CD4-positive, alpha-beta T cell (primary cell): ENCODE results near the gene WDPCP. TPM values are rescaled to one million over a fixed set of nuclear protein-coding genes. Genes with fewer than 3 reads are reported as not detected.
A peak's percentile ranks its signal among the peaks of the same experiment; 100 is the strongest.

Experiments used
- ATAC-seq: fragments of 200-7000 bp; cut with Tn5 transposase; one replicate; pipeline ENCODE4 v1.10.0; 2022; ENCODE audit warnings: mild to moderate bottlenecking; ENCODE audit not compliant: poor library complexity
- CTCF ChIA-PET: fragments of 350-600 bp; sonication (Branson Sonifier 250); formaldehyde crosslinking; loops from one replicate; lab custom pipeline; 2021; ENCODE audit warnings: antibody characterized with exemption, inconsistent platforms; lab: Charles Lee
- POLR2A ChIA-PET: fragments of 350-600 bp; sonication (Branson Sonifier 250); formaldehyde crosslinking; loops from one replicate; lab custom pipeline; 2021; ENCODE audit warnings: antibody characterized with exemption, inconsistent platforms; lab: Charles Lee
- DNase-seq, 14 experiments: peaks; one replicate each; pipeline ENCODE4 v3.0.0-alpha.2; 2013 to 2020; ENCODE audit warnings: mixed read lengths in 2 of 14
- H3K27ac ChIP-seq, 2 donors: one replicate each; pipeline versions ENCODE4 v1.5.1 to v1.7.0; 2013; ENCODE audit warnings: low read length in 2 of 2, low read depth in 1 of 2, mild to moderate bottlenecking in 1 of 2
- H3K27me3 ChIP-seq, 2 experiments: 1 replicate in 1 of 2; 2 replicates in 1 of 2; pipeline versions ENCODE4 v1.6.1 to v1.7.0; 2013; ENCODE audit warnings: low read length in 2 of 2, control low read depth in 1 of 2, mild to moderate bottlenecking in 1 of 2, moderate library complexity in 1 of 2; ENCODE audit not compliant: insufficient read depth in 2 of 2, control insufficient read depth in 1 of 2
- H3K36me3 ChIP-seq: one replicate; pipeline ENCODE4 v1.6.1; 2013; ENCODE audit warnings: low read length, control low read depth; ENCODE audit not compliant: insufficient read depth
- H3K4me1 ChIP-seq: one replicate; pipeline ENCODE4 v1.6.1; 2013; ENCODE audit warnings: low read length, control low read depth; ENCODE audit not compliant: insufficient read depth
- H3K4me3 ChIP-seq: one replicate; pipeline ENCODE4 v1.5.1; 2013; ENCODE audit warnings: mild to moderate bottlenecking, low read length, moderate library complexity
- H3K9me3 ChIP-seq, 2 experiments: 1 replicate in 1 of 2; 2 replicates in 1 of 2; pipeline versions ENCODE4 v1.6.1 to v1.7.0; 2013; ENCODE audit warnings: low read length in 2 of 2, mild to moderate bottlenecking in 2 of 2, control low read depth in 1 of 2, moderate library complexity in 1 of 2; ENCODE audit not compliant: control insufficient read depth in 1 of 2, insufficient read depth in 1 of 2
- H3K27ac Mint-ChIP-seq: one replicate; pipeline ENCODE4 v1.8.0; 2020; ENCODE audit warnings: mixed read lengths
- H3K27me3 Mint-ChIP-seq: one replicate; pipeline ENCODE4 v1.8.0; 2021; ENCODE audit warnings: mixed read lengths
- H3K36me3 Mint-ChIP-seq: one replicate; pipeline ENCODE4 v1.8.0; 2021; ENCODE audit warnings: low read depth, mixed read lengths
- H3K4me1 Mint-ChIP-seq: one replicate; pipeline ENCODE4 v1.8.0; 2021; ENCODE audit warnings: low read depth, mixed read lengths
- H3K4me3 Mint-ChIP-seq: one replicate; pipeline ENCODE4 v1.8.0; 2020; ENCODE audit warnings: mild to moderate bottlenecking, mixed read lengths
- H3K9me3 Mint-ChIP-seq: one replicate; pipeline ENCODE4 v1.8.0; 2020; ENCODE audit warnings: mixed read lengths
- intact Hi-C, 2 experiments: fragments of 100-400 bp; cut with DNase I in 1 of 2; cut with micrococcal nuclease in 1 of 2; formaldehyde crosslinking; loops; one replicate each; pipeline versions ENCODE4 v1.15.1 to v1.9.0; 2023 to 2025; cut with DNase I, micrococcal nuclease
- polyA plus RNA-seq, 2 donors: library from polyadenylated mRNA; unstranded; fragments of 120-200 nt; gene quantifications; one replicate each; pipeline ENCODE4 v1.2.1, GENCODE V29; 2013
- total RNA-seq, 174 experiments: library from RNA in 2 of 174; stranded (reverse) in 2 of 174; gene quantifications; one replicate each; pipeline ENCODE4 v1.2.3 and lab custom pipeline; 2021 to 2026
- TF ChIP-seq, protein P1 (sequence below): fragments of 200-600 bp; IDR thresholded peaks from one replicate; pipeline ENCODE4 v1.8.0; 2022; ENCODE audit warnings: antibody characterized with exemption, mild to moderate bottlenecking

The WDPCP gene, protein sequence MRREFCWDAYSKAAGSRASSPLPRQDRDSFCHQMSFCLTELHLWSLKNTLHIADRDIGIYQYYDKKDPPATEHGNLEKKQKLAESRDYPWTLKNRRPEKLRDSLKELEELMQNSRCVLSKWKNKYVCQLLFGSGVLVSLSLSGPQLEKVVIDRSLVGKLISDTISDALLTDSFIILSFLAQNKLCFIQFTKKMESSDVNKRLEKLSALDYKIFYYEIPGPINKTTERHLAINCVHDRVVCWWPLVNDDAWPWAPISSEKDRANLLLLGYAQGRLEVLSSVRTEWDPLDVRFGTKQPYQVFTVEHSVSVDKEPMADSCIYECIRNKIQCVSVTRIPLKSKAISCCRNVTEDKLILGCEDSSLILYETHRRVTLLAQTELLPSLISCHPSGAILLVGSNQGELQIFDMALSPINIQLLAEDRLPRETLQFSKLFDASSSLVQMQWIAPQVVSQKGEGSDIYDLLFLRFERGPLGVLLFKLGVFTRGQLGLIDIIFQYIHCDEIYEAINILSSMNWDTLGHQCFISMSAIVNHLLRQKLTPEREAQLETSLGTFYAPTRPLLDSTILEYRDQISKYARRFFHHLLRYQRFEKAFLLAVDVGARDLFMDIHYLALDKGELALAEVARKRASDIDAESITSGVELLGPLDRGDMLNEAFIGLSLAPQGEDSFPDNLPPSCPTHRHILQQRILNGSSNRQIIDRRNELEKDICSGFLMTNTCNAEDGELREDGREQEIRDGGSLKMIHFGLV
- total RNA-seq (1 to 10 TPM; 8.7 to 9.9 TPM), total RNA-seq (lab: John Stamatoyannopoulos, UW) (4.7 to 25.0 (median 10.8) reads per million in 172 experiments)
- 5.3 TPM for polyA plus RNA-seq (2013, experiment 1 of 2)
- polyA plus RNA-seq (2013, experiment 2 of 2): 6.8 TPM

DNA sequence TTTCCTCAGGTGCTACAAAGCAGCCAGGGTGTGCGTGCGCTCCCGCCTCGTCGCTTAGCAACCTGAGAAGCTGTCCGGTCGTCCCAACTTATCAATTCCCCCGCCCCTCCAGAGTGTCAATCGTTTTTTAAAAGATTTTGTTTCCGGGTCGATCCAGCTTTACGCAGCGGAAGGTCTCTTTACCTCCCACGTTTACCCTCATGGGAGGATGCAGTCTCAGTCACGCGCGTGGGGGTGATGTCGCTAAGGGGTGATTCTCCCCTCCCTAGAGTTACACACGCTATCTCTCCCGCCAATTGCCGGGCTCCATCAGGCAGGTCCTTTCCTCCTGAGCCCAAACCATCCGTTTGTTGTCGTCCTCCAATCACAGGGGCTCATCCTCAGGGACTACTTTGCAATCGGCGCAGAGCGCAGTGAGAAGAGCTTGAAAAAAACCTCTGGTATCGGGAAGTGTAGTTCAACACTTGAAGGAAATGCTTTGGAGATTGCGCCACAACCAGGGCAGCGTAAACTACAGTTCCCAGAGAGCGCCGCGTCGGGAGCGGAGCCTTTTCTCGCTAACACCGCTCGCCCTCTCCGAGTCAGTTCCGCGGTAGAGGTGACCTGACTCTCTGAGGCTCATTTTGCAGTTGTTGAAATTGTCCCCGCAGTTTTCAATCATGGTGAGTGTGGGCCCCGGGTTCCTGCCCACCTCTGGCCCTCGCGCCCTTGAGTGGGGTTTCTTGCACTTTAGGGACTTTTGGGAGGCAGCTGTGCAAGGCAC, at the start of gene WDPCP, which contains the start of gene MDH1:
Gene WDPCP (minus strand): TSS at position 93 of the 763 bp plus-strand sequence. CDS start 206 bp downstream, outside the sequence.
Gene MDH1 (plus strand): TSS at position 579 of the 763 bp plus-strand sequence. CDS start 81 bp downstream, at position 660.
- ChIA-PET CTCF (interaction anchor here (0.9 to 1.4 kb wide), 4 partner anchors 252 to 1162 kb away, joined by 3 to 6 read pairs (median 3); no protein-coding TSS in a partner anchor), POLR2A (interaction anchor here (1.0 to 3.5 kb wide), 16 partner anchors 11 to 1639 kb away, joined by 3 to 51 read pairs (median 5); partner anchors contain the start of genes ACTR2, AFTPH, CEP68 and EHBP1)
- H3K27me3 ChIP-seq: no peaks in the 10 kb centered on the region
- H3K4me1 ChIP-seq: peaks cover 19% of the 10 kb centered on the region
- Mint-ChIP-seq H3K27me3 (no peaks in the 10 kb centered on the region), H3K9me3 (no peaks in the 10 kb centered on the region), H3K27ac (peak within 1 kb of the TSS; percentile 87), H3K4me1 (peaks cover 58% of the 10 kb centered on the region), H3K36me3 (peaks cover 35% of the 10 kb centered on the region), H3K4me3 (peak within 1 kb of the TSS; percentile 93)
- H3K27ac ChIP-seq: peak within 1 kb of the TSS; percentile 76 to 95
- H3K36me3 ChIP-seq: peaks cover 10% of the 10 kb centered on the region
- DNase-seq (peak; percentile 86 to 99 (median 88)), ATAC-seq (peak; percentile 86)
- intact Hi-C loops: loop anchor here (1.0 to 5.0 kb wide), 9 partner anchors 252 to 1696 kb away; partner anchors contain the start of genes UGP2 (in 2 of the 2), ACTR2 (in 1 of the 2), B3GNT2 (in 1 of the 2) and EHBP1 (in 1 of the 2)
- H3K4me3 ChIP-seq: peak within 1 kb of the TSS; percentile 96
- H3K9me3 ChIP-seq: no peaks in the 10 kb centered on the region
- TF ChIP-seq, protein P1, sequence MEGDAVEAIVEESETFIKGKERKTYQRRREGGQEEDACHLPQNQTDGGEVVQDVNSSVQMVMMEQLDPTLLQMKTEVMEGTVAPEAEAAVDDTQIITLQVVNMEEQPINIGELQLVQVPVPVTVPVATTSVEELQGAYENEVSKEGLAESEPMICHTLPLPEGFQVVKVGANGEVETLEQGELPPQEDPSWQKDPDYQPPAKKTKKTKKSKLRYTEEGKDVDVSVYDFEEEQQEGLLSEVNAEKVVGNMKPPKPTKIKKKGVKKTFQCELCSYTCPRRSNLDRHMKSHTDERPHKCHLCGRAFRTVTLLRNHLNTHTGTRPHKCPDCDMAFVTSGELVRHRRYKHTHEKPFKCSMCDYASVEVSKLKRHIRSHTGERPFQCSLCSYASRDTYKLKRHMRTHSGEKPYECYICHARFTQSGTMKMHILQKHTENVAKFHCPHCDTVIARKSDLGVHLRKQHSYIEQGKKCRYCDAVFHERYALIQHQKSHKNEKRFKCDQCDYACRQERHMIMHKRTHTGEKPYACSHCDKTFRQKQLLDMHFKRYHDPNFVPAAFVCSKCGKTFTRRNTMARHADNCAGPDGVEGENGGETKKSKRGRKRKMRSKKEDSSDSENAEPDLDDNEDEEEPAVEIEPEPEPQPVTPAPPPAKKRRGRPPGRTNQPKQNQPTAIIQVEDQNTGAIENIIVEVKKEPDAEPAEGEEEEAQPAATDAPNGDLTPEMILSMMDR: no peak

DNA sequence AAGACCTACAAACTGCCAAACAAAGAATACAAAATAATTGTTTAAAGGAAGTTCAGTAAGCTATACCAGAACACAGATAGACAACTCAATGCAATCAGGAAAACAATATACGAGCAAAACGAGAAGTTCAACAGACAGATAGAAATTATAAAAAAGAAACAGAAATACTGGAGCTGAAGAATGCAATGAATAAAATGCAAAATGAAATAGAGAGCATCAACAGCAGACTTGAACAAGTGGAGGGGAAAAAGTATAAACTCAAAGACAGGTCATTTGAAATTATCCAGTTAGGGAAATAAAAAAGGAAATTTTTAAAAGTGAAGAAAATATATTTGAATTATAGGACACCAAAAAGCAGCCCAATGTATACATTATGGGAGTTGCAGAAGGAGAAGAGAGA, 44.1 kb upstream of the WDPCP start:
- intact Hi-C loops: no loop called here
- Histone ChIP-seq H3K4me3 (no peak overlapping the region), H3K4me1 (no peaks in the 10 kb centered on the region), H3K36me3 (no peaks in the 10 kb centered on the region), H3K27me3 (no peaks in the 10 kb centered on the region), H3K9me3 (peaks cover 3 to 24% of the 10 kb centered on the region in 2 experiments), H3K27ac (no peak overlapping the region)
- TF ChIP-seq, protein P1: no peak
- POLR2A ChIA-PET: no interaction called here
- Mint-ChIP-seq H3K4me3 (no peak overlapping the region), H3K9me3 (peaks cover 23% of the 10 kb centered on the region), H3K36me3 (peaks cover 10% of the 10 kb centered on the region), H3K27me3 (peaks cover 4% of the 10 kb centered on the region), H3K27ac (no peak overlapping the region), H3K4me1 (no peaks in the 10 kb centered on the region)
- ATAC-seq (no peak), DNase-seq (no peak)
- CTCF ChIA-PET: interaction anchor here (0.6 kb wide), 1 partner anchor 9 kb away, joined by 3 read pairs; no protein-coding TSS in a partner anchor
